Measurements from ENCODE around the gene POFUT2. TPM values are rescaled to one million over a fixed set of nuclear protein-coding genes. Genes with fewer than 3 reads are reported as not detected.

The POFUT2 gene
- total and polyA plus RNA-seq, 10 donors: 10.5 to 37.0 (median 26.7) TPM

GRCh38 chr21:45254460-45254930 is 33.2 kb downstream of the POFUT2 start:
- WGBS, 5 donors: 83 to 87% (median 85%) methylated on average over 17 of the region's 17 CpGs
- H3K4me1 ChIP-seq: peaks cover 0 to 18% (median 4%) of the 10 kb centered on the region in 6 donors
- no peak for TF ChIP-seq POLR2A (IDR thresholded peaks at IDR 0.05)
- no peak for TF ChIP-seq POLR2AphosphoS5 (IDR thresholded peaks at IDR 0.05)
- no peak for TF ChIP-seq CTCF (IDR thresholded peaks at IDR 0.05 in 8 of 11, conservative IDR thresholded peaks at IDR 0.05 in 3 of 11)
- H3K27me3 ChIP-seq (replicated peaks in 1 of 7): peaks cover 0 to 56% (median 24%) of the 10 kb centered on the region in 7 donors
- no peak overlapping the region for H3K4me3 ChIP-seq
- no peak overlapping the region for H3K27ac ChIP-seq
- no peaks in the 10 kb centered on the region for H3K9me3 ChIP-seq
- intact Hi-C loops (cut with DNase I; ENCODE audit: low total_unique reads): no loop called here
- no peak for DNase-seq
- H3K36me3 ChIP-seq: no peaks in the 10 kb centered on the region

GRCh38 chr21:45253633-45254459 is 33.8 kb downstream of the POFUT2 start:
- peaks cover 0 to 18% (median 4%) of the 10 kb centered on the region in 6 donors for H3K4me1 ChIP-seq
- intact Hi-C loops (cut with DNase I; ENCODE audit: low total_unique reads): no loop called here
- DNase-seq: peak; percentile 32
- H3K4me3 ChIP-seq: no peak overlapping the region
- 76 to 94% (median 88%) methylated on average over 8 to 28 of the region's 28 CpGs for WGBS, 5 donors
- no peaks in the 10 kb centered on the region for H3K9me3 ChIP-seq
- peaks cover 0 to 59% (median 24%) of the 10 kb centered on the region in 7 donors for H3K27me3 ChIP-seq (replicated peaks in 1 of 7)
- no peak for TF ChIP-seq POLR2A (IDR thresholded peaks at IDR 0.05)
- no peak for TF ChIP-seq POLR2AphosphoS5 (IDR thresholded peaks at IDR 0.05)
- TF ChIP-seq CTCF (IDR thresholded peaks at IDR 0.05 in 8 of 11, conservative IDR thresholded peaks at IDR 0.05 in 3 of 11): no peak
- H3K36me3 ChIP-seq: no peaks in the 10 kb centered on the region
- no peak overlapping the region for H3K27ac ChIP-seq

GRCh38 chr21:45253180-45253579 is 34.5 kb downstream of the POFUT2 start:
- 49 to 67% (median 57%) methylated on average over 5 to 8 of the region's 8 CpGs for WGBS, 5 donors
- Histone ChIP-seq H3K36me3 (no peaks in the 10 kb centered on the region), H3K27me3 (replicated peaks in 1 of 7) (peaks cover 0 to 66% (median 24%) of the 10 kb centered on the region in 7 donors), H3K4me3 (no peak overlapping the region), H3K4me1 (peaks cover 0 to 18% (median 4%) of the 10 kb centered on the region in 6 donors), H3K9me3 (no peaks in the 10 kb centered on the region), H3K27ac (no peak overlapping the region)
- DNase-seq: peak; percentile 41
- intact Hi-C loops (cut with DNase I; ENCODE audit: low total_unique reads): no loop called here
- TF ChIP-seq POLR2AphosphoS5 (IDR thresholded peaks at IDR 0.05) (no peak), CTCF (IDR thresholded peaks at IDR 0.05 in 8 of 11, conservative IDR thresholded peaks at IDR 0.05 in 3 of 11) (no peak), POLR2A (IDR thresholded peaks at IDR 0.05) (no peak)

GRCh38 chr21:45252448-45252925 is 35.2 kb downstream of the POFUT2 start:
- 90 to 96% (median 92%) methylated on average over 13 of the region's 13 CpGs for WGBS, 5 donors
- TF ChIP-seq POLR2A (IDR thresholded peaks at IDR 0.05) (no peak), CTCF (IDR thresholded peaks at IDR 0.05 in 8 of 11, conservative IDR thresholded peaks at IDR 0.05 in 3 of 11) (no peak), POLR2AphosphoS5 (IDR thresholded peaks at IDR 0.05) (no peak)
- DNase-seq: no peak
- intact Hi-C loops (cut with DNase I; ENCODE audit: low total_unique reads): no loop called here
- Histone ChIP-seq H3K36me3 (no peaks in the 10 kb centered on the region), H3K27me3 (replicated peaks in 1 of 7) (peaks cover 0 to 62% (median 24%) of the 10 kb centered on the region in 7 donors), H3K9me3 (no peaks in the 10 kb centered on the region), H3K4me3 (no peak overlapping the region), H3K27ac (no peak overlapping the region), H3K4me1 (peaks cover 0 to 18% (median 4%) of the 10 kb centered on the region in 6 donors)
